Testis (tissue), 2 donors: ENCODE measurements around the gene PHGDH.

Source experiments
- CTCF ChIP-seq, 3 experiments: fragments of 450-650 bp in 2 of 3; fragments of 200-600 bp in 1 of 3; sonication (generic) in 1 of 3; IDR thresholded peaks; one replicate each; pipeline ENCODE4 v1.5.1; 2016 to 2019; ENCODE audit warnings: antibody characterized with exemption in 3 of 3, mild to moderate bottlenecking in 2 of 3, moderate library complexity in 1 of 3
- POLR2A ChIP-seq: fragments of 450-650 bp; IDR thresholded peaks from one replicate; pipeline ENCODE4 v1.6.1; 2017; ENCODE audit warnings: antibody characterized with exemption, mild to moderate bottlenecking, moderate library complexity

DNA sequence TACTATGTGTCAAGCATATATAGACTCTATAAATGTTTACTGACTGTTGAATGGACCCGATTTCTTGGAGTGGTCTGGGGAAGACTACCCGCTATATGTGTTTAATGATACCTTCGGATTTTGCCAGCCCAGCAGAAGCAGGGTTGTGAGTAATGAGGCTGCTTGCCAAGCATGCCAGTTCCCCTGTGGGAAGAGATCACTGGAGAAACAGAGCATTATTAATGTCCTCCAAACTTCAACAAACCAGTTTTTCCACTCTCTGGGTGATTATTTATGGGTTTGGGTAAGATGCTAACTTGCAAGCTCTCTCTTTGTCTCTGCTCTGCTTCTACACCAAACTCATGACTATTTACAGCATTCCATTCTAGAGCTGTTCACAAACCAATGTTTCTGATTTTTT is 25.1 kb upstream of the PHGDH start:
- TF ChIP-seq CTCF (IDR thresholded peaks at IDR 0.05), result no peak
- TF ChIP-seq POLR2A, result no peak
